GM23338 (cell line): ENCODE data around the gene COLEC12. TPM values are rescaled to one million over a fixed set of nuclear protein-coding genes. Genes with fewer than 3 reads are reported as not detected.

ENCODE experiments used
- ATAC-seq: fragments of 200-7000 bp; cut with Tn5 transposase; 3 replicates; pipeline ENCODE4 v1.9.1; 2020
- DNase-seq: peaks from one replicate; pipeline ENCODE4 v3.0.0-alpha.2; 2015; ENCODE audit warnings: low spot score
- H2AFZ ChIP-seq: fragments of 200-600 bp; sonication (generic); 2 replicates; pipeline ENCODE4 v1.8.0; 2016; ENCODE audit warnings: antibody characterized with exemption, mild to moderate bottlenecking, moderate library complexity
- H3F3A ChIP-seq: fragments of 200-600 bp; sonication (generic); replicated peaks from 2 replicates; pipeline ENCODE4 v1.8.0; 2017; ENCODE audit warnings: antibody characterized with exemption, mixed run types, low read depth
- H3K27ac ChIP-seq: fragments of 200-600 bp; sonication (generic); 2 replicates; pipeline ENCODE4 v1.6.1; 2016; ENCODE audit warnings: low read depth
- H3K27me3 ChIP-seq: fragments of 200-600 bp; sonication (generic); 2 replicates; pipeline ENCODE4 v1.8.0; 2016; ENCODE audit warnings: mild to moderate bottlenecking, mixed run types, moderate library complexity; ENCODE audit not compliant: insufficient read depth
- H3K36me3 ChIP-seq: fragments of 200-600 bp; sonication (generic); 2 replicates; pipeline ENCODE4 v1.8.0; 2016; ENCODE audit warnings: mild to moderate bottlenecking; ENCODE audit not compliant: insufficient read depth
- H3K4me1 ChIP-seq: fragments of 200-600 bp; sonication (generic); 2 replicates; pipeline ENCODE4 v1.8.0; 2016; ENCODE audit warnings: mild to moderate bottlenecking, moderate library complexity; ENCODE audit not compliant: insufficient read depth
- H3K4me2 ChIP-seq: fragments of 200-600 bp; sonication (generic); 2 replicates; pipeline ENCODE4 v1.7.1; 2017; ENCODE audit warnings: mixed run types
- H3K4me3 ChIP-seq: fragments of 200-600 bp; sonication (generic); 2 replicates; pipeline ENCODE4 v1.6.1; 2016; ENCODE audit warnings: mixed run types
- H3K79me2 ChIP-seq: fragments of 200-600 bp; sonication (generic); replicated peaks from 2 replicates; pipeline ENCODE4 v1.8.0; 2017; ENCODE audit warnings: mild to moderate bottlenecking; ENCODE audit not compliant: insufficient read depth
- H3K9me2 ChIP-seq: fragments of 200-600 bp; sonication (generic); 2 replicates; pipeline ENCODE4 v1.8.0; 2017; ENCODE audit not compliant: insufficient read depth
- H4K20me1 ChIP-seq: fragments of 200-600 bp; sonication (generic); replicated peaks from 2 replicates; pipeline ENCODE4 v1.8.0; 2017; ENCODE audit warnings: mild to moderate bottlenecking; ENCODE audit not compliant: insufficient read depth
- H3K27ac Mint-ChIP-seq: 2 replicates; pipeline ENCODE4 v1.8.0; 2020; ENCODE audit warnings: inconsistent platforms, mild to moderate bottlenecking, moderate library complexity, mixed read lengths
- H3K27me3 Mint-ChIP-seq: 3 replicates; pipeline ENCODE4 v1.8.0; 2022; ENCODE audit warnings: low read depth, mild to moderate bottlenecking, moderate library complexity, mixed read lengths, inconsistent platforms; ENCODE audit not compliant: insufficient read depth, poor library complexity
- H3K36me3 Mint-ChIP-seq: 3 replicates; pipeline ENCODE4 v1.8.0; 2021; ENCODE audit warnings: low read depth, mild to moderate bottlenecking, inconsistent platforms, moderate library complexity, mixed read lengths
- H3K4me1 Mint-ChIP-seq: 3 replicates; pipeline ENCODE4 v1.8.0; 2020; ENCODE audit warnings: mild to moderate bottlenecking, inconsistent platforms, mixed read lengths
- H3K4me3 Mint-ChIP-seq: 3 replicates; pipeline ENCODE4 v1.8.0; 2021; ENCODE audit warnings: moderate library complexity, mild to moderate bottlenecking, inconsistent platforms, mixed read lengths
- H3K9me3 Mint-ChIP-seq: 3 replicates; pipeline ENCODE4 v1.8.0; 2020; ENCODE audit warnings: moderate library complexity, mild to moderate bottlenecking, inconsistent platforms, mixed read lengths
- CREB1 ChIP-seq: fragments of 250-450 bp; sonication (Bioruptor Pico); IDR thresholded peaks from 2 replicates; pipeline ENCODE4 v1.5.0; 2020; ENCODE audit warnings: low read depth, mild to moderate bottlenecking, moderate library complexity
- EZH2phosphoT487 ChIP-seq: fragments of 200-600 bp; sonication (generic); IDR thresholded peaks from one replicate; pipeline ENCODE4 v1.8.1; 2018; ENCODE audit warnings: antibody characterized with exemption; ENCODE audit not compliant: unreplicated experiment
- JUNB ChIP-seq: IDR thresholded peaks from one replicate; pipeline ENCODE4 v1.6.1; 2016; ENCODE audit warnings: antibody characterized with exemption; ENCODE audit not compliant: unreplicated experiment
- NANOG ChIP-seq: IDR thresholded peaks from 2 replicates; pipeline ENCODE4 v1.6.1; 2016; ENCODE audit warnings: antibody characterized with exemption, borderline replicate concordance
- POLR2AphosphoS5 ChIP-seq: IDR thresholded peaks from 2 replicates; pipeline ENCODE4 v1.6.1; 2016; ENCODE audit warnings: antibody characterized with exemption, low read depth
- REST ChIP-seq: IDR thresholded peaks from one replicate; pipeline ENCODE4 v1.6.1; 2018; ENCODE audit warnings: antibody characterized with exemption; ENCODE audit not compliant: unreplicated experiment
- STAT1 ChIP-seq: IDR thresholded peaks from one replicate; pipeline ENCODE4 v1.6.1; 2016; ENCODE audit warnings: antibody characterized with exemption; ENCODE audit not compliant: unreplicated experiment
- ZNF114 ChIP-seq: fragments of 250-450 bp; sonication (Bioruptor Pico); IDR thresholded peaks from 2 replicates; pipeline ENCODE4 v1.5.0; 2020; ENCODE audit warnings: mild to moderate bottlenecking, moderate library complexity
- ZNF331 ChIP-seq: fragments of 250-450 bp; sonication (Bioruptor Pico); IDR thresholded peaks from 2 replicates; pipeline ENCODE4 v1.5.0; 2020; ENCODE audit warnings: low read depth, mild to moderate bottlenecking, moderate library complexity
- polyA plus RNA-seq: library from polyadenylated mRNA; unstranded; fragments of >200 nt; fragmentation: Nextera tagmentation; extraction: Ambion mirVana; gene quantifications from 2 replicates; pipeline ENCODE4 v1.2.1, GENCODE V29; 2016
- total RNA-seq: library from RNA; depleted of rRNA; stranded (reverse); fragments of >200 nt; shearing (Covaris generic); gene quantifications from 2 replicates; pipeline ENCODE4 v1.2.3, GENCODE V29; 2014
- TF ChIP-seq, protein P1 (sequence below), 2 experiments: fragments of 200-600 bp in 1 of 2; sonication (generic) in 1 of 2; conservative IDR thresholded peaks; 2 replicates each; pipeline versions ENCODE4 v1.5.1 to v1.6.1; 2016 to 2017; ENCODE audit warnings: antibody characterized with exemption in 2 of 2, low read depth in 2 of 2, mild to moderate bottlenecking in 2 of 2, moderate library complexity in 1 of 2
- TF ChIP-seq, protein P2 (sequence below): IDR thresholded peaks from 2 replicates; pipeline ENCODE4 v1.6.1; 2016; ENCODE audit warnings: antibody characterized with exemption

The COLEC12 gene
- total and polyA plus RNA-seq, 2 experiments from 2014 or later = 1.1 to 3.2 TPM

DNA sequence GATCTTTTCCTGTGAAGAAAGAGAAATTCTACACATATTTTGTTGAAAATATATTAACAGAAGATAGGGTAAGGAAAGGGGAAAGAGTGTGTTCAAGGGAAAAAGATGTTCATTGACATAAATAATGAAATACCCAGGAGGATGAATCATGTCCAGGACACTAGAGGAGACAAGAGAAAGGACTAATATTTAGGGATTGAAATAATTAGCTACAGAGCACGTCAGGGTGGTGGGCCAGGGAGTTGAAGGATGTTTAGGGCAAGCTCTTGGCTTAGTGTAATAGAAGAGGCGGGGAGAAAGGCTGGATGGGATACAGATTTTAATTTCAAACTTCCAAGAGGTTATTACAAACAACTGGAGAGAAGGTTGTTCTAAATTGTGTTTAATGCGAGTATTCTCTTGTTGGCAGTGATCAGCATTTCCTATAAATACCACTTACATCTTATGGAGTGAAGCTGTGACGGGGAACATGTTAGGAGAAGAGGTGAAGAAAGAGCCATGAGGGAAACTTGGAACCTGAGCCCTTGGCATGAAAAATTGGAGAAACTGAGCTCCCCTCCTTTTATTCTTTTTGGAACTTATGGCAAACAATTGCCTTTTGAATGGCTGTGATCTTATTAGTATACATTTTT lies 43.1 kb upstream of the COLEC12 start:
- ATAC-seq (no peak), DNase-seq (no peak)
- Mint-ChIP-seq H3K4me1 (no peaks in the 10 kb centered on the region), H3K4me3 (no peak overlapping the region), H3K36me3 (peaks cover 5% of the 10 kb centered on the region; the same call in 1 of the 3 replicates), H3K27me3 (peaks cover 5% of the 10 kb centered on the region), H3K27ac (no peak overlapping the region), H3K9me3 (peaks cover 5% of the 10 kb centered on the region)
- Histone ChIP-seq H3K27ac (no peak overlapping the region), H2AFZ (no peak overlapping the region; the same call in 1 of the 2 replicates), H3F3A (no peaks in the 10 kb centered on the region), H3K9me2 (peaks cover 9% of the 10 kb centered on the region; the same call in 1 of the 2 replicates), H3K4me2 (no peak overlapping the region), H3K27me3 (no peaks in the 10 kb centered on the region), H3K36me3 (no peaks in the 10 kb centered on the region), H4K20me1 (no peaks in the 10 kb centered on the region), H3K4me1 (no peaks in the 10 kb centered on the region), H3K79me2 (no peaks in the 10 kb centered on the region), H3K4me3 (no peak overlapping the region)
- no peak for TF ChIP-seq POLR2AphosphoS5

DNA sequence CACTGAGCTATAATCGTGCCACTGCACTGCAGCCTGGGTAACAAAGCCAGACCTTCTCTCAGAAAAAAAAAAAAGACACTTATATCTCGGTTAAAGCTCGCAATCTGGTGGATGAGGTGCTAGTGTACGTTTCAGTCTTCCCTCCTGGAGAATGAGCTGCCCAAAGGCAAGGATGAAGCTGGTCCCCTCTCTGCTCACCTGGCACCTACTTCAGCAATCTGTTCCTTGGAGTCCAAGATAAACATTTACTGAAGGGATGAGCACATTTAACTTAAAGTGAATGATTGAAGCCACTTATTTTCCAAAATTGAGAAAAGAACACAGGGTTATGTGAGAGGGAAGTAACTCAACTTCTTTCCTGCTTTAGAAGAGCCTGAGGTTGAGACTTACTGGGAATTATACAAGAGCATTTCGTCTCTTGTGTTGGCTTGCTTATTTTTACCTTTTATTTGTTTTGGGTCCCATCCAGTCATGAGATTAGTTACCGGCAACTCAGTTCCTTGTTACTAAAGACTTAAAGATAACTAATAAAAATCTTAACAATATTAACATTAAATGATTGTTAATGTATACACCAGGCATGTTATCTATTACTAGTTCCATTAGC lies 33.6 kb upstream of the COLEC12 start:
- H3K36me3 Mint-ChIP-seq = no peaks in the 10 kb centered on the region; the same call in 2 of the 3 replicates
- no peaks in the 10 kb centered on the region for H3K79me2 ChIP-seq
- no peak overlapping the region for H3K27ac Mint-ChIP-seq
- H3F3A ChIP-seq = no peaks in the 10 kb centered on the region
- H3K27me3 ChIP-seq = no peaks in the 10 kb centered on the region
- no peaks in the 10 kb centered on the region for H3K36me3 ChIP-seq
- H3K9me2 ChIP-seq = no peaks in the 10 kb centered on the region
- peaks cover 3% of the 10 kb centered on the region for H3K27me3 Mint-ChIP-seq
- no peak overlapping the region for H3K4me3 ChIP-seq
- H3K27ac ChIP-seq = no peak overlapping the region
- H3K4me3 Mint-ChIP-seq = no peak overlapping the region
- H3K9me3 Mint-ChIP-seq = peaks cover 8% of the 10 kb centered on the region; the same call in 2 of the 3 replicates
- H4K20me1 ChIP-seq = no peaks in the 10 kb centered on the region
- no peak overlapping the region; the same call in 1 of the 2 replicates for H2AFZ ChIP-seq
- no peak for DNase-seq
- no peak overlapping the region for H3K4me2 ChIP-seq
- H3K4me1 Mint-ChIP-seq = no peaks in the 10 kb centered on the region
- ATAC-seq = no peak
- H3K4me1 ChIP-seq = no peaks in the 10 kb centered on the region
- TF ChIP-seq POLR2AphosphoS5 (no peak), ZNF331 (CRISPR knock-in tag) (no peak), REST (no peak), CREB1 (CRISPR knock-in tag) (no peak), STAT1 (no peak), EZH2phosphoT487 (no peak), NANOG (no peak), JUNB (no peak), ZNF114 (no peak)
- TF ChIP-seq, protein P1, sequence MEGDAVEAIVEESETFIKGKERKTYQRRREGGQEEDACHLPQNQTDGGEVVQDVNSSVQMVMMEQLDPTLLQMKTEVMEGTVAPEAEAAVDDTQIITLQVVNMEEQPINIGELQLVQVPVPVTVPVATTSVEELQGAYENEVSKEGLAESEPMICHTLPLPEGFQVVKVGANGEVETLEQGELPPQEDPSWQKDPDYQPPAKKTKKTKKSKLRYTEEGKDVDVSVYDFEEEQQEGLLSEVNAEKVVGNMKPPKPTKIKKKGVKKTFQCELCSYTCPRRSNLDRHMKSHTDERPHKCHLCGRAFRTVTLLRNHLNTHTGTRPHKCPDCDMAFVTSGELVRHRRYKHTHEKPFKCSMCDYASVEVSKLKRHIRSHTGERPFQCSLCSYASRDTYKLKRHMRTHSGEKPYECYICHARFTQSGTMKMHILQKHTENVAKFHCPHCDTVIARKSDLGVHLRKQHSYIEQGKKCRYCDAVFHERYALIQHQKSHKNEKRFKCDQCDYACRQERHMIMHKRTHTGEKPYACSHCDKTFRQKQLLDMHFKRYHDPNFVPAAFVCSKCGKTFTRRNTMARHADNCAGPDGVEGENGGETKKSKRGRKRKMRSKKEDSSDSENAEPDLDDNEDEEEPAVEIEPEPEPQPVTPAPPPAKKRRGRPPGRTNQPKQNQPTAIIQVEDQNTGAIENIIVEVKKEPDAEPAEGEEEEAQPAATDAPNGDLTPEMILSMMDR (conservative IDR thresholded peaks at IDR 0.05; ENCODE audit: low read depth in 2 of 2) = no peak
- TF ChIP-seq, protein P2, sequence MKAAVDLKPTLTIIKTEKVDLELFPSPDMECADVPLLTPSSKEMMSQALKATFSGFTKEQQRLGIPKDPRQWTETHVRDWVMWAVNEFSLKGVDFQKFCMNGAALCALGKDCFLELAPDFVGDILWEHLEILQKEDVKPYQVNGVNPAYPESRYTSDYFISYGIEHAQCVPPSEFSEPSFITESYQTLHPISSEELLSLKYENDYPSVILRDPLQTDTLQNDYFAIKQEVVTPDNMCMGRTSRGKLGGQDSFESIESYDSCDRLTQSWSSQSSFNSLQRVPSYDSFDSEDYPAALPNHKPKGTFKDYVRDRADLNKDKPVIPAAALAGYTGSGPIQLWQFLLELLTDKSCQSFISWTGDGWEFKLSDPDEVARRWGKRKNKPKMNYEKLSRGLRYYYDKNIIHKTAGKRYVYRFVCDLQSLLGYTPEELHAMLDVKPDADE = no peak
